Adrenal gland (tissue), 12 donors: Measurements from ENCODE around the gene GUCY2C. TPM values are rescaled to one million over a fixed set of nuclear protein-coding genes. Genes with fewer than 3 reads are reported as not detected.

Experiments used
- DNase-seq, 7 donors: peaks; one replicate each; pipeline ENCODE4 v3.0.0-alpha.2; 2019 to 2020
- H3K27ac ChIP-seq, 5 donors: fragments of 200-600 bp; sonication (generic) in 4 of 5; 1 replicate in 3 of 5; 2 replicates in 2 of 5; pipeline versions ENCODE4 v1.5.1 to v1.8.0; 2016 to 2020; ENCODE audit warnings: mild to moderate bottlenecking in 1 of 5
- H3K27me3 ChIP-seq: fragments of 200-600 bp; 2 replicates; pipeline ENCODE4 v1.8.0; 2021
- H3K36me3 ChIP-seq, 2 donors: fragments of 200-600 bp; replicated peaks in 1 of 2; 1 replicate in 1 of 2; 2 replicates in 1 of 2; pipeline versions ENCODE4 v1.5.1 to v1.8.0; 2018 to 2022
- H3K4me1 ChIP-seq, 2 donors: fragments of 200-600 bp; replicated peaks in 1 of 2; 1 replicate in 1 of 2; 2 replicates in 1 of 2; pipeline versions ENCODE4 v1.5.1 to v1.8.0; 2018 to 2021
- H3K4me3 ChIP-seq, 4 donors: fragments of 200-600 bp; sonication (generic) in 3 of 4; one replicate each; pipeline ENCODE4 v1.5.1; 2016 to 2018
- H3K9me3 ChIP-seq, 3 donors: fragments of 200-600 bp; sonication (generic) in 1 of 3; replicated peaks in 1 of 3; 1 replicate in 2 of 3; 2 replicates in 1 of 3; pipeline versions ENCODE4 v1.5.1 to v1.8.0; 2016 to 2021
- POLR2A ChIP-seq, 2 donors: fragments of 450-650 bp; IDR thresholded peaks; one replicate each; pipeline ENCODE4 v1.6.1; 2017; ENCODE audit warnings: antibody characterized with exemption in 2 of 2, mild to moderate bottlenecking in 2 of 2, moderate library complexity in 1 of 2
- WGBS, 4 donors: extraction: QIAGEN DNeasy Blood & Tissue Kit in 2 of 4; methylation state at CpG; one replicate each; pipeline versions ENCODE4 v1.1.5 to v1.1.7; 2013 to 2017; 5-methylcytosine and 5-hydroxymethylcytosine counted together
- intact Hi-C, 2 donors: fragments of 100-400 bp; cut with DNase I; formaldehyde crosslinking; loops; one replicate each; pipeline versions ENCODE4 v1.14.1 to v1.15.0; 2022 to 2023
- polyA plus RNA-seq, 3 donors: library from polyadenylated mRNA; stranded (reverse); fragments of 200-250 nt in 2 of 3; fragments of 350-450 nt in 1 of 3; fragmentation: Illumina TruSeq in 1 of 3; extraction: RNeasy Lipid Tissue Mini Kit (QIAGEN cat#74804) in 1 of 3; gene quantifications; one replicate each; pipeline ENCODE4 v1.2.3, GENCODE V29; 2013 to 2014
- total RNA-seq, 9 donors: library from RNA; depleted of rRNA in 4 of 9; stranded (reverse); fragments of >200 nt in 4 of 9; fragments of 120-200 nt in 1 of 9; fragmentation: NEBNext Ultra II Directional in 1 of 9; extraction: Animal tissue kit (Norgen Biotek cat#: 25700) in 1 of 9; gene quantifications; one replicate each; pipeline versions ENCODE4 v1.1.0 to v1.2.4, GENCODE V29; 2013 to 2023
- TF ChIP-seq, protein P1 (sequence below), 6 experiments: fragments of 450-650 bp in 4 of 6; fragments of 200-600 bp in 2 of 6; sonication (generic) in 1 of 6; IDR thresholded peaks; 1 replicate in 5 of 6; 2 replicates in 1 of 6; pipeline versions ENCODE4 v1.5.1 to v1.8.0; 2016 to 2021; ENCODE audit warnings: antibody characterized with exemption in 6 of 6, mild to moderate bottlenecking in 2 of 6, moderate library complexity in 1 of 6
- donor health status: healthy with polysubstance abuse.
- donor health status: Bipolar disorder and iron deficiency.
- donor health status: DM: yes; HTN: yes; CAD: no.
- donor health status: DM: no; HTN: no; CAD: no.
- donor health status: DM: no; HTN: no; CAD: no.
- donor health status: DM: yes; HTN: yes; CAD: no.

GUCY2C gene
- total and polyA plus RNA-seq, 12 donors, result not detected

DNA sequence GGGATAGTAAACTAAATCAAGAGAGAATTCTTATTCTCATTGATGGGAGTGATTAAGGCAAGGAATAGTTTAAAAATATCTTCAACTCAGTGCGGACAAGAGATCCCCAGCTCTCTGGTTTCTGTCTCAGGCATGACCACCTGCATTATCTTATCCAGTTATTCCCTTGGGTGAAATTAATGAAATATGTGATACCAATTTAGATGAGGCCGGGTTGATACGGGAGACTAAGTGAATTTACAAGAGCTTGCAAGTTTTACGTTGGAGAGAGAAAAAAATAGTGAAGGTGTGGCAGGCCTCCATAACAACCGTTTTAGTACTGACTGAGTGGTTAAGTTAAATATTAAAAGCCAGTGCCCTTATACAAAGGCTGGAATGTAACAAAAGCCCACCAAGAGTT, 67.6 kb downstream of the GUCY2C start:
- H3K9me3 ChIP-seq, result peaks cover 0 to 3% (median 0%) of the 10 kb centered on the region in 3 donors
- no peaks in the 10 kb centered on the region for H3K27me3 ChIP-seq
- WGBS, 4 donors, result 74 to 84% (median 79%) methylated on average over 5 of the region's 5 CpGs
- H3K4me1 ChIP-seq, result no peaks in the 10 kb centered on the region
- no peak for TF ChIP-seq POLR2A (IDR thresholded peaks at IDR 0.05)
- TF ChIP-seq, protein P1, sequence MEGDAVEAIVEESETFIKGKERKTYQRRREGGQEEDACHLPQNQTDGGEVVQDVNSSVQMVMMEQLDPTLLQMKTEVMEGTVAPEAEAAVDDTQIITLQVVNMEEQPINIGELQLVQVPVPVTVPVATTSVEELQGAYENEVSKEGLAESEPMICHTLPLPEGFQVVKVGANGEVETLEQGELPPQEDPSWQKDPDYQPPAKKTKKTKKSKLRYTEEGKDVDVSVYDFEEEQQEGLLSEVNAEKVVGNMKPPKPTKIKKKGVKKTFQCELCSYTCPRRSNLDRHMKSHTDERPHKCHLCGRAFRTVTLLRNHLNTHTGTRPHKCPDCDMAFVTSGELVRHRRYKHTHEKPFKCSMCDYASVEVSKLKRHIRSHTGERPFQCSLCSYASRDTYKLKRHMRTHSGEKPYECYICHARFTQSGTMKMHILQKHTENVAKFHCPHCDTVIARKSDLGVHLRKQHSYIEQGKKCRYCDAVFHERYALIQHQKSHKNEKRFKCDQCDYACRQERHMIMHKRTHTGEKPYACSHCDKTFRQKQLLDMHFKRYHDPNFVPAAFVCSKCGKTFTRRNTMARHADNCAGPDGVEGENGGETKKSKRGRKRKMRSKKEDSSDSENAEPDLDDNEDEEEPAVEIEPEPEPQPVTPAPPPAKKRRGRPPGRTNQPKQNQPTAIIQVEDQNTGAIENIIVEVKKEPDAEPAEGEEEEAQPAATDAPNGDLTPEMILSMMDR (IDR thresholded peaks at IDR 0.05), result no peak
- no peaks in the 10 kb centered on the region for H3K36me3 ChIP-seq
- intact Hi-C loops, result no loop called here
- H3K27ac ChIP-seq, result no peak overlapping the region
- DNase-seq, result no peak
- no peak overlapping the region for H3K4me3 ChIP-seq

DNA sequence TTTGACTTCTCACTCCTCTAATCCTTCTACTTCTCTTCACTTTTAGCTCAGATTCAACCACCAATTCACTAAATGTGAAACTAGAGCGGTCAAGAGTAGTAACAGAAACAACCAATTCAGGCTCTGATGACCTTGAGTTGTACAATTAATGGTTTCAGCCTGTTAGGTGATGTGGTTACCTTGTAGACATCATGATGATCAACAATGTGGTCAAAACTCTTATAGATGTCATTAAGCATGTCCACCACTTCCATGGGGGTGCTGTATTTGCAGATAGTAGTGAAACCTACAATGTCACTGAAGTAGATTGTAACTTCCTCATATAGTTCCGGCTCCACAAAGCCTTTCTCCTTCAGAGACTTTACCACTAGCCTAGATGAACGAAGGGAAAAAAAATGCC, 74.6 kb downstream of the GUCY2C start:
- WGBS, 4 donors, result 68 to 83% (median 82%) methylated on average over 3 of the region's 3 CpGs
- DNase-seq, result no peak
- intact Hi-C loops, result loop anchor here in 1 of 2 donors (5.0 kb wide), 1 partner anchor 385 kb away; no protein-coding TSS in a partner anchor
- Histone ChIP-seq H3K36me3 (no peaks in the 10 kb centered on the region), H3K4me1 (no peaks in the 10 kb centered on the region), H3K9me3 (no peaks in the 10 kb centered on the region), H3K27me3 (no peaks in the 10 kb centered on the region), H3K4me3 (no peak overlapping the region), H3K27ac (no peak overlapping the region)
- no peak for TF ChIP-seq POLR2A (IDR thresholded peaks at IDR 0.05)
- TF ChIP-seq, protein P1 (IDR thresholded peaks at IDR 0.05), result no peak

DNA sequence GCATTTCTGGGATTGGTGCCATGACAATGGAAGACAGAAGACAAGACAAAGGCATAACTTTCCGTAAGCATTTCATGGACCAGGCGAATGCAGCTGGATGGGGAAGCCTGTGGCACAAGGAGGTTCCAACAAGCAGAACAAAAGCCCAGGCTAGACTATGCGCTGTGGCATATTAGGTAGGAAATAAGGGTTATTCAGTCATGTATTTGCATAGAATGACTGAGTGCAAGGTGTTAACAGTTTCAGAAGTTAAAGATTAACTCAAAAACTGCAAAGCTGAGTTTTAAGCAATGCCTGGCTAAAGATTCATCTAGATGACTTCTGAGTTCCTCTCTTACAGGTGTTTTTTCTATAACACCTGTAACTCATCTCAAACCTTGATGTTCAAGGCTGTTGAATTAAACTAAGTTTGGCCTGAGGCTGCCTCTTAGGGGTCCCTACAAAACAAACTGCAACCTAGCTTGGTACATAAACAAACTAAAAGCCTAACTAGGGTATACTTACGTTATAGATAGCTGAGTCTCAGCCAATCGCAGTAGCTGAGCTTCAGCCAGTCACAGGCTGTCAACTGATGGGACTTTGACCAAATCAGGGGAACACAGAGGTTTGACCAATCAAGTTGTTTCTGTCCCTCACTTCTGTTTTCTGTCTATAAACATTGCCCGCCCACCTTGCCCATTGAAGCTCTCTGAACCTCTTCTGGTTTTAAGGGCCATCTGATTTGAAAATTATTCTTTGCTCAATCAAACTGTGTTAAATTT, 76.5 kb downstream of the GUCY2C start:
- Histone ChIP-seq H3K36me3 (no peaks in the 10 kb centered on the region), H3K4me1 (no peaks in the 10 kb centered on the region), H3K27me3 (no peaks in the 10 kb centered on the region), H3K4me3 (no peak overlapping the region), H3K9me3 (no peaks in the 10 kb centered on the region), H3K27ac (no peak overlapping the region)
- WGBS, 4 donors, result 91 to 95% (median 93%) methylated on average over 6 of the region's 6 CpGs
- TF ChIP-seq POLR2A (IDR thresholded peaks at IDR 0.05), result no peak
- TF ChIP-seq, protein P1 (IDR thresholded peaks at IDR 0.05), result no peak
- DNase-seq, result no peak
- intact Hi-C loops, result loop anchor here in 1 of 2 donors (5.0 kb wide), 1 partner anchor 383 kb away; no protein-coding TSS in a partner anchor

DNA sequence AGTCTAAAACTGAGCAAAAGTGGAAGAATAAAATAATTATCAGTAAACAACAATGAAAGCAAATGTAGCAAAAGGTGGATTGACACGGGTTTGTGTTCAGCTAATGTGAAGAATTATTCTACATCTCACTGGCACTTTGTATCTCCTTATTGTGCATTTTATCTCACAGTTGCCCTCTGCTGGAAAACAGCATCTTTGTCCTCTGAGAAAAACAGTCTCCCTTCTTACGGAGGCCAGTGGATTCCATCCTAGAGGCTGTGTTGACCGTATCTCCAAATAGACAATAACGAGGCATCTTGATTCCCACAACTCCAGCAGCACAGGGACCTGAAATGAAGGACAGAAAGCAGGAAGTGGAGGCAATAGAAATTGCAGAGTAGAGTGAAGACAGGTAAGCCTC, 77.4 kb downstream of the GUCY2C start:
- TF ChIP-seq POLR2A (IDR thresholded peaks at IDR 0.05), result no peak
- TF ChIP-seq, protein P1 (IDR thresholded peaks at IDR 0.05), result peak; percentile 26 to 66 (median 54)
- H3K27me3 ChIP-seq, result no peaks in the 10 kb centered on the region
- no peak overlapping the region for H3K4me3 ChIP-seq
- intact Hi-C loops, result no loop called here
- no peaks in the 10 kb centered on the region for H3K4me1 ChIP-seq
- no peak overlapping the region for H3K27ac ChIP-seq
- H3K9me3 ChIP-seq, result no peaks in the 10 kb centered on the region
- DNase-seq, result peak in 4 of 7 donors; percentile 9 to 38 (median 28)
- 30 to 43% (median 38%) methylated on average over 4 of the region's 4 CpGs for WGBS, 4 donors
- no peaks in the 10 kb centered on the region for H3K36me3 ChIP-seq
